Gastrocnemius medialis (tissue), 4 donors: ENCODE results near the gene PHRF1. TPM values are rescaled to one million over a fixed set of nuclear protein-coding genes. Genes with fewer than 3 reads are reported as not detected.

Source experiments
- ATAC-seq, 2 donors: fragments of 150-250 bp; one replicate each; pipeline ENCODE4 v1.9.1; 2016
- DNase-seq, 2 donors: peaks; one replicate each; pipeline ENCODE4 v3.0.0-alpha.2; 2019
- H3K27ac ChIP-seq, 4 donors: fragments of 200-600 bp; sonication (generic); 1 replicate in 1 of 4; 2 replicates in 3 of 4; pipeline ENCODE4 v1.5.1; 2016 to 2018; ENCODE audit warnings: mild to moderate bottlenecking in 2 of 4, moderate library complexity in 1 of 4
- H3K27me3 ChIP-seq, 3 donors: fragments of 200-600 bp; sonication (generic) in 2 of 3; 1 replicate in 1 of 3; 2 replicates in 2 of 3; pipeline versions ENCODE4 v1.5.1 to v1.6.0; 2016 to 2019; ENCODE audit warnings: mild to moderate bottlenecking in 1 of 3, moderate library complexity in 1 of 3
- H3K36me3 ChIP-seq, 2 donors: fragments of 200-600 bp; sonication (generic) in 1 of 2; one replicate each; pipeline ENCODE4 v1.5.1; 2017 to 2018
- H3K4me1 ChIP-seq, 2 donors: fragments of 200-600 bp; sonication (generic) in 1 of 2; one replicate each; pipeline ENCODE4 v1.5.1; 2016 to 2017; ENCODE audit warnings: mild to moderate bottlenecking in 2 of 2
- H3K4me3 ChIP-seq, 4 donors: fragments of 200-600 bp; sonication (generic) in 3 of 4; 1 replicate in 1 of 4; 2 replicates in 3 of 4; pipeline ENCODE4 v1.5.1; 2016 to 2019; ENCODE audit warnings: mild to moderate bottlenecking in 2 of 4
- H3K9me3 ChIP-seq, 3 donors: fragments of 200-600 bp; sonication (generic) in 2 of 3; 1 replicate in 1 of 3; 2 replicates in 2 of 3; pipeline ENCODE4 v1.5.1; 2016 to 2019
- POLR2A ChIP-seq, 2 donors: fragments of 450-650 bp; IDR thresholded peaks; one replicate each; pipeline ENCODE4 v1.6.1; 2017; ENCODE audit warnings: antibody characterized with exemption in 2 of 2, mild to moderate bottlenecking in 2 of 2, moderate library complexity in 2 of 2
- in situ Hi-C, 4 donors: fragments of 200-750 bp; cut with MboI; loops; one replicate each; pipeline versions ENCODE4 v1.15.0 to v1.8.0; 2017; ENCODE audit warnings: low sequenced_read_pairs in 4 of 4
- intact Hi-C: fragments of 100-400 bp; cut with DNase I; formaldehyde crosslinking; loops from one replicate; pipeline ENCODE4 v1.15.1; 2023; ENCODE audit warnings: low total_unique reads
- total RNA-seq, 4 donors: library from RNA; depleted of rRNA; stranded (reverse); fragments of >200 nt; gene quantifications; one replicate each; pipeline versions ENCODE4 v1.1.0 to v1.2.3, GENCODE V29; 2016
- TF ChIP-seq, protein P1 (sequence below), 5 experiments: fragments of 450-650 bp in 3 of 5; fragments of 200-600 bp in 2 of 5; sonication (generic) in 2 of 5; IDR thresholded peaks in 4 of 5; conservative IDR thresholded peaks in 1 of 5; 1 replicate in 4 of 5; 2 replicates in 1 of 5; pipeline ENCODE4 v1.5.1; 2016 to 2019; ENCODE audit warnings: antibody characterized with exemption in 5 of 5, mild to moderate bottlenecking in 3 of 5, moderate library complexity in 3 of 5

Gene PHRF1
- total RNA-seq, 4 donors from 2014 or later = 9.2 to 22.6 (median 20.8) TPM

DNA sequence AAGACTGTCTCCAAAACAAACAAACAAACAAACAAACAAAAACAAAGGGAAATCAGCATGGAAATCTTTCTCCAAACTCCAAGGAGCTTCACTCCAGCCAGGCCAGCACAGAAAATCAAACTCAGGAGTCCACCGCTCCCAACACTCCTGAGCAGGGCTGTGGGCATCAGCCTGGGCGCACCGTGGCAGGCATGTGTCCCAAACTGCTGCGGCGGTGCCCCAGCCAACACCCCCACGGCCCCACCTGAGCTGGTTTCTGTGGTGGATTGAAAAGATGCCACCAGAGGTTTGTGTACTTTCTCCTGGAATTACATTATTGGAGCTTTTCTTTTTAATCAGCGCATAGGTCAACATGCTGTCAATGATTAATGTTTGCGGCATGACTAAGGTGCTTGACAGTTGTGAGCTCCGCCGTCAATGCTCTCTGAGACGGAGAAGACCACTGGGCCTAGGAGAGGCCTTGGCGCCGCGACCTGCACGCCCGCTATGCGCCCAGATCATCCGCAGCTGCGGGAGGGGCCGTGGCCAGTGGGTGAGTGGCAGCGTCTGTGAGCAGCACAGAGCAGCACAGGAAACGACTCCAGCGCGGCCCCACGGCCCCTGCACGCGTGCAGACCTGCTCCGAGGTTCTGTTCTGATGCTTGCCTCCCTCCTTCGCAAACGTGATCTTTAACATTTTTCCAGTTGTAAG is 78.9 kb downstream of the PHRF1 start:
- DNase-seq (no peak), ATAC-seq (no peak)
- H3K27ac ChIP-seq = no peak overlapping the region
- no peaks in the 10 kb centered on the region for H3K4me1 ChIP-seq
- in situ Hi-C loops = no loop called here
- H3K9me3 ChIP-seq = no peaks in the 10 kb centered on the region
- H3K27me3 ChIP-seq = no peaks in the 10 kb centered on the region
- H3K36me3 ChIP-seq = peaks cover 0 to 5% of the 10 kb centered on the region in 2 donors
- H3K4me3 ChIP-seq = no peak overlapping the region
- intact Hi-C loops = no loop called here
- no peak for TF ChIP-seq POLR2A (IDR thresholded peaks at IDR 0.05)
- TF ChIP-seq, protein P1, sequence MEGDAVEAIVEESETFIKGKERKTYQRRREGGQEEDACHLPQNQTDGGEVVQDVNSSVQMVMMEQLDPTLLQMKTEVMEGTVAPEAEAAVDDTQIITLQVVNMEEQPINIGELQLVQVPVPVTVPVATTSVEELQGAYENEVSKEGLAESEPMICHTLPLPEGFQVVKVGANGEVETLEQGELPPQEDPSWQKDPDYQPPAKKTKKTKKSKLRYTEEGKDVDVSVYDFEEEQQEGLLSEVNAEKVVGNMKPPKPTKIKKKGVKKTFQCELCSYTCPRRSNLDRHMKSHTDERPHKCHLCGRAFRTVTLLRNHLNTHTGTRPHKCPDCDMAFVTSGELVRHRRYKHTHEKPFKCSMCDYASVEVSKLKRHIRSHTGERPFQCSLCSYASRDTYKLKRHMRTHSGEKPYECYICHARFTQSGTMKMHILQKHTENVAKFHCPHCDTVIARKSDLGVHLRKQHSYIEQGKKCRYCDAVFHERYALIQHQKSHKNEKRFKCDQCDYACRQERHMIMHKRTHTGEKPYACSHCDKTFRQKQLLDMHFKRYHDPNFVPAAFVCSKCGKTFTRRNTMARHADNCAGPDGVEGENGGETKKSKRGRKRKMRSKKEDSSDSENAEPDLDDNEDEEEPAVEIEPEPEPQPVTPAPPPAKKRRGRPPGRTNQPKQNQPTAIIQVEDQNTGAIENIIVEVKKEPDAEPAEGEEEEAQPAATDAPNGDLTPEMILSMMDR (IDR thresholded peaks at IDR 0.05 in 4 of 5, conservative IDR thresholded peaks at IDR 0.05 in 1 of 5) = no peak

DNA sequence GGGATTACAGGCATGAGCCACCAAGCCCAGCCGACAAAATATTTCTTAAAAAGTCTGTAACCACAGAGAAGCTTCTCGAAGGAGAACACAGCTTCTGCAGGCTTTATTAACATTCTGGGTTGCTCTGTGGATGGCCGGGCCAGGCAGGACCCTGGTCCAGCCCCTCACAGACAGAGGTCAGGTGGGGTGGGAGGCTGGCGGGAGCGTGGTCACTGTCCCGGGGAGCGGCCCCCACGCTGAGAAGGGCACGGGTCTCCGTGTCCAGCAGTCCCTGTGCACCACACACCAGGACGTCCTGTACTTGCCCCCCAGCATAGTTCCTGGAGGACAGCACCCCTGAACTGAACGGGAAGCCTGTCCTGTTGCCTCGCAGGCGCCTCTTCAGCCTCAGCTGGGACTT is 80.2 kb downstream of the PHRF1 start:
- Histone ChIP-seq H3K27me3 (no peaks in the 10 kb centered on the region), H3K4me3 (no peak overlapping the region), H3K27ac (no peak overlapping the region), H3K4me1 (no peaks in the 10 kb centered on the region), H3K36me3 (peaks cover 0 to 5% of the 10 kb centered on the region in 2 donors), H3K9me3 (no peaks in the 10 kb centered on the region)
- intact Hi-C loops = no loop called here
- DNase-seq = no peak
- TF ChIP-seq, protein P1 (IDR thresholded peaks at IDR 0.05 in 4 of 5, conservative IDR thresholded peaks at IDR 0.05 in 1 of 5) = no peak
- no peak for TF ChIP-seq POLR2A (IDR thresholded peaks at IDR 0.05)
- ATAC-seq = no peak
- in situ Hi-C loops = no loop called here

DNA sequence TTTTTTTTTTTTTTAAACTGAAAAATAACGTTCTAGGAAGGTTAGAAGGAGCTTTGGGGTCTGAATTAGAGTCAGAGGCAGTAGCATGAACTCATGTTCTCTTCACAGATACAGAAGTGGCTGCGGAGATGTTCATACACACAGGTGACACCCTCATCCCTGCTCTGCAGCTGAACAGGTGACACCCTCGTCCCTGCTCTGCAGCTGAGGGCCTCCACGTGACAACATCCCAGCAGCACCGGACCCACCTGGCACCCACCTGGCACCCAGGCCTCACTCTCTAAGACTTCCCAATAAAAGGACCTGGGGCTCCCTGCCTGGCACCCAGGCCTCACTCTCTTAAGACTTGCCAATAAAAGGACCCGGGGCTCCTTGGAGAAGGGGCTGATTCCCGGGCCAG is 80.6 kb downstream of the PHRF1 start:
- H3K27ac ChIP-seq = no peak overlapping the region
- no peak for DNase-seq
- no peaks in the 10 kb centered on the region for H3K27me3 ChIP-seq
- H3K4me1 ChIP-seq = no peaks in the 10 kb centered on the region
- H3K9me3 ChIP-seq = no peaks in the 10 kb centered on the region
- peaks cover 0 to 5% of the 10 kb centered on the region in 2 donors for H3K36me3 ChIP-seq
- intact Hi-C loops (no loop called here), in situ Hi-C loops (no loop called here)
- TF ChIP-seq, protein P1 (IDR thresholded peaks at IDR 0.05 in 4 of 5, conservative IDR thresholded peaks at IDR 0.05 in 1 of 5) = no peak
- TF ChIP-seq POLR2A (IDR thresholded peaks at IDR 0.05) = no peak
- H3K4me3 ChIP-seq = no peak overlapping the region
- no peak for ATAC-seq

DNA sequence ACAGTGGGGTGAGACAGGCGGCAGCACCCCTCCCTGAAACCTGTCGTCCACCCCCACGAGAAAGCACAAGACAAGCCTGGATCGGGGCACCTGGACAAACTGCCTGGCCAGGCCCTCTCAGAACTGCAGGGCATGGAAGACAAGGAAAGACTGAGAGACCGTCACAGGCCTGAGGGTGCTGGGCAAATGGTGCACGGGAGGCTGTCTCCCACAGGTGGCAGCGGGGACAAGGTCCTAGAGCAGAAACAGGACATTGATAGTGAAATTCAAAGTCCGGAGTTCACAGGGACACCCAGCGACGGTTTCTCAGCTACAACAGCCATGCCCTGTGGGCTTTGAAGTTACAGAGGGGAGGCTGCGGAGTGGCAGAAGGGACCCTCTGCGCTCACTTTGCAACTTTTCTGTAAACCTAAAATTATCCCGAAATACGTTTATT is 81.4 kb downstream of the PHRF1 start:
- H3K27me3 ChIP-seq = no peaks in the 10 kb centered on the region
- H3K36me3 ChIP-seq = peaks cover 0 to 5% of the 10 kb centered on the region in 2 donors
- intact Hi-C loops = no loop called here
- ATAC-seq = no peak
- no peak overlapping the region for H3K4me3 ChIP-seq
- no peak overlapping the region for H3K27ac ChIP-seq
- no peaks in the 10 kb centered on the region for H3K4me1 ChIP-seq
- DNase-seq = no peak
- TF ChIP-seq, protein P1 (IDR thresholded peaks at IDR 0.05 in 4 of 5, conservative IDR thresholded peaks at IDR 0.05 in 1 of 5) = no peak
- no peak for TF ChIP-seq POLR2A (IDR thresholded peaks at IDR 0.05)
- in situ Hi-C loops = no loop called here
- H3K9me3 ChIP-seq = no peaks in the 10 kb centered on the region
